Activated CD4-positive, CD25-positive, alpha-beta regulatory T cell treated with anti-CD3 and anti-CD28 coated beads, Interleukin-2, amount 50 U/mL, for 72 hours (primary cell): ENCODE measurements around the gene RPA1.

Source experiments
- DNase-seq: peaks from one replicate; pipeline ENCODE4 v3.0.0; 2021

Gene RPA1

DNA sequence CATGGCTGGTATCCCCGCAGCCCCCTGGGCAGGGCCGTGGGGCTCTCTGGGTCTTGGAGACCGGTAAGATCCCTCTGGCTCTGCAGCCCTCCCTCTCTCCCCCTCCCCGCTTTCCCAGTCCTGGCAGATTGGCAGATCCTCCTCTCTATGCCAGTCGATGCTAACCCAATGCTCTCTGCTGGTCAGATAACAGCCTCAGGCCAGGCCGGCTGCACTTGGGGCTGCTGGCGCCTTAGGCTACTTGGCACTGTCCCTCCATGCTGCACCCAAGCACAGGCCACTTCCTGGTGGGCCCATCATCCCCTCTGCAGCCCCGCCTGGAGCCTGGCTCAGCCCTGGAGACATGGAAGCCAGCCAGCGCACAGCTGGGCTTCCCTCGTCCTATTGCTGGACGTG lies 113.6 kb downstream of the RPA1 start:
- no peak for DNase-seq

GRCh38 chr17:1945621-1946020 lies 115.8 kb downstream of the RPA1 start:
- DNase-seq, result no peak

GRCh38 chr17:1946021-1946932 lies 116.5 kb downstream of the RPA1 start:
- no peak for DNase-seq

GRCh38 chr17:1947229-1947742 lies 117.5 kb downstream of the RPA1 start:
- DNase-seq, result no peak

DNA sequence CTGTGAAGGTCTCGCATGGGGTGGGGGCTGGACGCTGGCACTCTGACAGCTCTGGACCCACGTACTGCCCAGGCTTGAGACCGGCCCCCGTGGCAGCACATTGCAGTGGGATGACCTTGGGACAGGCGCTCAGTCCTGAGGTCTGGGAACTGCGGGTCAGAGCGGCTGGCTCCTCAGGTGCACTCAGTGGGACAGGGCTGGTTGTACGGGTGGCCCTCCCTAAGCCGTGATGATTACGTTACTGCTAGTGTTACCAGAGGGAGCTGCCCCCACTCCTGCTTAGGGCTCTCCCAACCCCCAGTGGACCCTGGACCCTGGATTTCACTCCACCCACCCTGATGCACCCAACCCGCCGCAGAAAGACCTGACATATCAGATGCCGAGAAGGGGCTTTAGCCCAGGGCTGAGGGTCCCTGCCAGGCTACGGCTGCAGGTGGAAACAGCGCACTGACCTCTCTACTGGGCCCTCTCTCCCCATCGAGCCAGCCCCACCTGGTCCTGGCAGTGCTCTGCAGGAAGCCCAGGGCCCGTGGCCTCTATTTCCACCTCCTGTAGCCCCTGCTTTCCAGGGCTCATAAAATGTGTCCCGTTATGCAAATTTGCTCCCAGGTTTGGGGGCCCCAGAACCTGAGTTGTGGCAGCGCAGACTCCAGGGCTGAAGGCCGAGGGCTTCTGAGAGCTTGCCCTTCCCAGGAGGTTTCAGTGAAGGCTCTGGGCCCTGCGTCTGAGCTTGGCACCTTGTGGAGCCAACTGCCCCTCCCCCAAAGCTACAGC lies 118.1 kb downstream of the RPA1 start:
- DNase-seq, result no peak

GRCh38 chr17:1948517-1948825 lies 118.7 kb downstream of the RPA1 start:
- DNase-seq, result no peak
